ENCODE results near the gene CEBPG.

CEBPG gene

GRCh38 chr19:33388725-33389420 is 15.4 kb downstream of the CEBPG start:
- no peak for DNase-seq (ENCODE audit: low read depth, low spot score)
- TF ChIP-seq, protein P1, sequence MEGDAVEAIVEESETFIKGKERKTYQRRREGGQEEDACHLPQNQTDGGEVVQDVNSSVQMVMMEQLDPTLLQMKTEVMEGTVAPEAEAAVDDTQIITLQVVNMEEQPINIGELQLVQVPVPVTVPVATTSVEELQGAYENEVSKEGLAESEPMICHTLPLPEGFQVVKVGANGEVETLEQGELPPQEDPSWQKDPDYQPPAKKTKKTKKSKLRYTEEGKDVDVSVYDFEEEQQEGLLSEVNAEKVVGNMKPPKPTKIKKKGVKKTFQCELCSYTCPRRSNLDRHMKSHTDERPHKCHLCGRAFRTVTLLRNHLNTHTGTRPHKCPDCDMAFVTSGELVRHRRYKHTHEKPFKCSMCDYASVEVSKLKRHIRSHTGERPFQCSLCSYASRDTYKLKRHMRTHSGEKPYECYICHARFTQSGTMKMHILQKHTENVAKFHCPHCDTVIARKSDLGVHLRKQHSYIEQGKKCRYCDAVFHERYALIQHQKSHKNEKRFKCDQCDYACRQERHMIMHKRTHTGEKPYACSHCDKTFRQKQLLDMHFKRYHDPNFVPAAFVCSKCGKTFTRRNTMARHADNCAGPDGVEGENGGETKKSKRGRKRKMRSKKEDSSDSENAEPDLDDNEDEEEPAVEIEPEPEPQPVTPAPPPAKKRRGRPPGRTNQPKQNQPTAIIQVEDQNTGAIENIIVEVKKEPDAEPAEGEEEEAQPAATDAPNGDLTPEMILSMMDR (IDR thresholded peaks at IDR 0.05; ENCODE audit: low read depth, low read length), result no peak
- in situ Hi-C loops (cut with HindIII; ENCODE audit: low sequenced_read_pairs), result no loop called here
- H3K4me3 ChIP-seq (ENCODE audit: low read depth, low read length), result no peak overlapping the region

- H3K4me3 ChIP-seq (ENCODE audit: low read depth, low read length), result no peak overlapping the region
- no peak for DNase-seq (ENCODE audit: low read depth, low spot score)
- in situ Hi-C loops (cut with HindIII; ENCODE audit: low sequenced_read_pairs), result no loop called here
- TF ChIP-seq, protein P1 (IDR thresholded peaks at IDR 0.05; ENCODE audit: low read depth, low read length), result no peak
Measured at GRCh38 chr19:33389421-33390100, 16.1 kb downstream of the CEBPG start.

- TF ChIP-seq, protein P1 (IDR thresholded peaks at IDR 0.05; ENCODE audit: low read depth, low read length), result no peak
- no peak overlapping the region for H3K4me3 ChIP-seq (ENCODE audit: low read depth, low read length)
- in situ Hi-C loops (cut with HindIII; ENCODE audit: low sequenced_read_pairs), result no loop called here
- DNase-seq (ENCODE audit: low read depth, low spot score), result no peak
Measured at GRCh38 chr19:33390101-33390907, 16.8 kb downstream of the CEBPG start.

DNA sequence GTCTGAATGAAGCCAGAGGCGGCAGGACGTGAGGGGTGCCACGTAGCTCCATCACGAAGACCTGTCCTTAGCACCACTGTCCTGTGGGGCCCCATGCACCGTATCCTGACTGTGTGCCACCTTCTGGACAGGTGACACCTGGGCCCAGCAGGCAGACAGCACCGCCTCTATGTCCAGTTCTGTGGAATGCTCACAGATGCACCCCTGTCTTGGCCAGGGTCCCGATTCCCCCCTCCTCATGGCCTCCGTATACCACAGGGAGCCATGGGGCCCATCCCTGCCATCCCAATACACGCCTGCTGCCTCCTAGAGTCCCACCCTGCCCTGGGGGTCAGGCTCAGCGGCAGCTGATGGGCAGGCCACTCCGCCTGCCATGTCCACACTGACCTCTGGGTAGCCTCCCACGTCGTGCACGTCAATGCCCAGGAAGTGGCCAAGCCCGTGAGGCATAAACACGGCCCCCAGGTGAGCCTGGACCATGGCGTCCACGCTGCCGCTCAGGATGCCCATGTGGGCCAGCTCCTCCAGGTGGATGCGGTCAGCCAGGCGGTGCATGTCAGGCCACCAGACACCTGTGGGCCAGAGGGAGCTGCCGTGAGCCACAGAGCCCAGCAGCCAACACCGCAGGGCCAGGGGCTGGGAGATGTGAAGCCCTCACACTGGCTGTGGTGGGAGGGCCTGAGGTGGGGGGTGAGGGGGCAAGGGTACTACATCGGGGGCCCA is 17.6 kb downstream of the CEBPG start:
- H3K4me3 ChIP-seq (ENCODE audit: low read depth, low read length), result no peak overlapping the region
- in situ Hi-C loops (cut with HindIII; ENCODE audit: low sequenced_read_pairs), result no loop called here
- no peak for DNase-seq (ENCODE audit: low read depth, low spot score)
- TF ChIP-seq, protein P1 (IDR thresholded peaks at IDR 0.05; ENCODE audit: low read depth, low read length), result no peak

DNA sequence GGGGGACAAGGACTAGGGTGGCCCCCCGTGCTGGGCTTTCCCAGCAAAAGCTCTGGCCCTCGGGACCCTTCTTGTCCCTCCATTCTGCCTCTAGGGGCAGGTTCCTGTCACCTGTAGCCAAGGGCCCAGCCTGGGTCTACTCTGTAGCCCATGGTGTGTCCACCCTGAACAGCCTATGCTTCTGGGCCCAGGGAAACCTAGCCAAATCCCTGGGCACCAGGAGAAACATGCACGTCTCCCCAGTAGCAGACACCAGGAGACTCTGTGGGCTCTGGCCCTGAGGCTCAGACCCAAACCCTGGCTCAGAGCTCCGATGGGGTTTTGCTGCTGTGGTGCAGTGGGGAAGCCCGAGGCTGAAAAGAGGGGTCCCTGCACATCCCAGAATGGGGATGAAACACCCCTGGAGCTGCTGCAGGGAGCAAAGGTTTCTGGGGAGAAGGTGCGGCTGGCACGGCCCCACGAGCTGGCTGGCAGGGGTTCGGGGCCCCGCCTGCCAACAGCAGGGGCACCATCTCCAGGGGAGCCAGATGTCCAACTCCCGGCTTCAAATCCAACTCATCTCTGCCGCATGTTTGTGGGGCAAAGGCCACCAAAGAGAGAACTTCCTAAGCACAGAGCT is 18.2 kb downstream of the CEBPG start:
- TF ChIP-seq, protein P1 (IDR thresholded peaks at IDR 0.05; ENCODE audit: low read depth, low read length), result no peak
- in situ Hi-C loops (cut with HindIII; ENCODE audit: low sequenced_read_pairs), result no loop called here
- no peak for DNase-seq (ENCODE audit: low read depth, low spot score)

More for the DNA sequence above, 18.2 kb downstream of the CEBPG start:
- no peak overlapping the region for H3K4me3 ChIP-seq (ENCODE audit: low read depth, low read length)
